Testis (tissue), 2 donors: Measurements from ENCODE around the gene PF4V1.

ENCODE experiments used
- POLR2A ChIP-seq: fragments of 450-650 bp; IDR thresholded peaks from one replicate; pipeline ENCODE4 v1.6.1; 2017; ENCODE audit warnings: antibody characterized with exemption, mild to moderate bottlenecking, moderate library complexity
- TF ChIP-seq, protein P1 (sequence below), 3 experiments: fragments of 450-650 bp in 2 of 3; fragments of 200-600 bp in 1 of 3; sonication (generic) in 1 of 3; IDR thresholded peaks; one replicate each; pipeline ENCODE4 v1.5.1; 2016 to 2019; ENCODE audit warnings: antibody characterized with exemption in 3 of 3, mild to moderate bottlenecking in 2 of 3, moderate library complexity in 1 of 3

DNA sequence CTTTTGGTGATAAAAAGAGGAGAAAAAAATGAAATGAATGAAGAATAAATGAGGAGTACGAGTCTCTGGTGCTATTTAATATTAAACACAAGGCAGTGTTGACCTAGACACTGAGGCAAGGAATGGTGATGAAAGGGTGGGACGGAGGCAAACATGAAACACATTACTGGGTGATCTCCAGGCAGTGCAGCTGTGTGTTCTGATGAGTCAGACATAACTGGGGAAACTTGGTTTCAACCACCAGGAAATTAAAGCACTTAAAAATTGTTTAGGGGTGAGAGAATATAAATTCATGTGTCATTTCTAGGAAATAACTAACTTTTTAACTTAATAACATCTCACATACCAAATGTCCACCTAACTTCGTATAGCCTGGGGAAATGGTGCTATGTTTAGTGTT is 36.3 kb upstream of the PF4V1 start:
- TF ChIP-seq, protein P1, sequence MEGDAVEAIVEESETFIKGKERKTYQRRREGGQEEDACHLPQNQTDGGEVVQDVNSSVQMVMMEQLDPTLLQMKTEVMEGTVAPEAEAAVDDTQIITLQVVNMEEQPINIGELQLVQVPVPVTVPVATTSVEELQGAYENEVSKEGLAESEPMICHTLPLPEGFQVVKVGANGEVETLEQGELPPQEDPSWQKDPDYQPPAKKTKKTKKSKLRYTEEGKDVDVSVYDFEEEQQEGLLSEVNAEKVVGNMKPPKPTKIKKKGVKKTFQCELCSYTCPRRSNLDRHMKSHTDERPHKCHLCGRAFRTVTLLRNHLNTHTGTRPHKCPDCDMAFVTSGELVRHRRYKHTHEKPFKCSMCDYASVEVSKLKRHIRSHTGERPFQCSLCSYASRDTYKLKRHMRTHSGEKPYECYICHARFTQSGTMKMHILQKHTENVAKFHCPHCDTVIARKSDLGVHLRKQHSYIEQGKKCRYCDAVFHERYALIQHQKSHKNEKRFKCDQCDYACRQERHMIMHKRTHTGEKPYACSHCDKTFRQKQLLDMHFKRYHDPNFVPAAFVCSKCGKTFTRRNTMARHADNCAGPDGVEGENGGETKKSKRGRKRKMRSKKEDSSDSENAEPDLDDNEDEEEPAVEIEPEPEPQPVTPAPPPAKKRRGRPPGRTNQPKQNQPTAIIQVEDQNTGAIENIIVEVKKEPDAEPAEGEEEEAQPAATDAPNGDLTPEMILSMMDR (IDR thresholded peaks at IDR 0.05), result no peak
- TF ChIP-seq POLR2A, result no peak
